CD4-positive, alpha-beta T cell treated with Interleukin-4 for 1 hour (primary cell): ENCODE results near the gene ADGRV1.
A peak's percentile ranks its signal among the peaks of the same experiment; 100 is the strongest.

ENCODE experiments used
- DNase-seq, 2 donors: peaks; one replicate each; pipeline ENCODE4 v3.0.0-alpha.2; 2020 to 2022

The ADGRV1 gene

DNA sequence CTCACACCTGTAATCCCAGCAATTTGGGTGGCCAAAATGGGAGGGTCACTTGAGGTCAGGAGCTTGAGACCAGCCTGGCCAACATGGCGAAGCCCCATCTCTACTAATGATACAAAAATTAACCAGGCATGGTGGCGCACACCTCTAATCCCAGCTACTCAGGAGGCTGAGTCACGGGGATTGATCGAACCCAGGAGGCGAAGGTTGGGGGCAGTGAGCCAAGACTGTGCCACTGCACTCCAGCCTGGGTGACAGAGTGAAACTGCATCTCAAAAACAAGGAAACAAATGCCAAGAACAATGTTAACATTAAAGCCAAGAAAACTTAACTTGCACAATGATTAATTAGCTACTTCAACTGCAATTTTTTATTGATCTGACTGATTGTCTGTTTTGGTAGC is 621.9 kb downstream of the ADGRV1 start:
- no peak for DNase-seq

DNA sequence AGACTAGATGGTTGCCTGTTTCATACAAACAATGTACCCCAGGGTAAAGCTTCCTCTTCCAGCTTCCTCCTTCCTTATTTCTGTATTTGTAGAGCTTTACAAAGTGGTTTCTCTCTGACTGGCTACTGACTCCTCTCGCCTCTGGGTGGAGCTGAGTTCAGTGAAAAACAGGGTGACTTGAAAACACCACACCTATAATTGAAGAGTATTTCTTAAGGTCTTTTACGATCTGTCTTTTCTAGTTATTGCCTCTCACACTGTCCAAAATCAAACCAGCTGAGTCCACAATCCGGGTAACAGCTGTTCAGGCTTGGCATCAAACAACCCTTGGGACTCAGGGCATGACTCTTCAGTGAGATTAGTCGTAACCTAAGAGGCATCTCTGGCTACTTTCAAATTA is 624.2 kb downstream of the ADGRV1 start:
- DNase-seq: peak; percentile 14 to 53

DNA sequence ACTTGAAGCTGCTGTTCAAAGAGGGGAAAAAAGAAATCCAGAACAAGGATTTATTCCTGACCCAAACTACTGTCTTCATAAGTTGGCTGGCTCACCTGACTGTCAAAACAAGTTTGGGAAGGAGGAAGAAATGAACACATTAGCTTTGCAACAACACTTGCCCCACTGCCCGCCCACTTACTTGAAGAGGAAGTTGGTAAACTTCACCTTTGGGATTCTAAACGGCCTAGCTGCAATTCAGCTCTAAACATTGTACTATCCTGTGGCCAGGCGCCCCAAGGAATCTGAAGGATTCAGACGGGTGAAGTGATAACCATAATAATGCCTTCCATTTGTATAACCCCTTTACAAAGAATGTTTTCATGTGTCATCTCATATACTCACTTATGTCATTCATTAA is 625.1 kb downstream of the ADGRV1 start:
- DNase-seq: no peak

DNA sequence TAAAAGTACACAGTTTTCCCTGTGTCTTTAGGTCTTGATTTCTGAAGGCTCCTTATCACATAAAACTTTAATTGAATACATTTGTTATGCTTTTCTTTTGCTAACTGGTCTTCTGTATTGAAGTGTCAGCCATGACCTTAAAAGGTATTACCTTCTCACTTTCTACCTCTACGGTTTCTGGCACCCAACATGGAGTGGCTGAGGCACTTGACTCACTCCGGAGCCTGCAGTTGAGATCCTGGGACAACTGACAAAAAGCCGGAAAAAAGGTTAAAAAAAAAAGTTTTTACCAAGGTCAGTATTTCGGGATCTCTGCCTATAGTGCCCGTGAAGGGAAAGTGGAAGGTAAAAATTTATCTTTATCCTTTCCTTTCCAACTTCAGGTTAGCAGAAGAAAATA is 627.5 kb downstream of the ADGRV1 start:
- no peak for DNase-seq

DNA sequence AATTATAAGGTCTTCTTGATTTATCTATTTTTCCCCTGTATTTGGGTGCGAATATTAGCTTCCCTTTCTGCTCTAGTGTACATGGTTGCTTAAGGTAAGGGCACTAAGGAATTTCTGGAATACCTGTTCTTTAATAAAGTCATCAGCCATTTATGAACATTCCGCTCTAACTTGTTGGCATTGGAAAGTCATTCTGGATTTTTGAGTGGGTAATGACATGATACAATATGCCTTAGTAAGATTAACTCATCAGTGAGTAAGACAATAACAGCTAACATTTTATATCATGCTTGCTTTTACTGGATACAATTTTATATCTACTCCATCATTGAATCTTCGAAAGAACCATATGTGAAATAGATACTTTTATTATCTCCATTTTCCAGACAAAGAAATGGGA is 628.4 kb downstream of the ADGRV1 start:
- DNase-seq: no peak

DNA sequence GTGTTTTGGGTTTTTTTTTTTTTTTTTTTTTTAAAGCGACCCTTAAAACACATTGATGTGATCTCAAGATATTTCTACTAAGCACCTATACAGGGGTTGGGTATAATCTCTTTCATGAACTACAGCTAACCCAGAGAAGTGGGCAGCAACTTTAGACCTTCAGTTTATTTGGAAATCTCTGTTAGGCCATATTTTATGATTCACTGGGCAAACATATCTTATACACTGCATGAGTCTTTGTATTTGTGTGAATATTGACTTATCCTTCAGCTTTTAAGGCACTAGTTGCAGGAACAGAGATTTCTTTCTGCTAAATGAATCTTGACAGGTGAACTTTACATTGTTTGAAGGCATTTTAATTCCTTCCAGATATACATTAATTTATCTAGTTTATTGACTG is 630.2 kb downstream of the ADGRV1 start:
- DNase-seq: no peak

DNA sequence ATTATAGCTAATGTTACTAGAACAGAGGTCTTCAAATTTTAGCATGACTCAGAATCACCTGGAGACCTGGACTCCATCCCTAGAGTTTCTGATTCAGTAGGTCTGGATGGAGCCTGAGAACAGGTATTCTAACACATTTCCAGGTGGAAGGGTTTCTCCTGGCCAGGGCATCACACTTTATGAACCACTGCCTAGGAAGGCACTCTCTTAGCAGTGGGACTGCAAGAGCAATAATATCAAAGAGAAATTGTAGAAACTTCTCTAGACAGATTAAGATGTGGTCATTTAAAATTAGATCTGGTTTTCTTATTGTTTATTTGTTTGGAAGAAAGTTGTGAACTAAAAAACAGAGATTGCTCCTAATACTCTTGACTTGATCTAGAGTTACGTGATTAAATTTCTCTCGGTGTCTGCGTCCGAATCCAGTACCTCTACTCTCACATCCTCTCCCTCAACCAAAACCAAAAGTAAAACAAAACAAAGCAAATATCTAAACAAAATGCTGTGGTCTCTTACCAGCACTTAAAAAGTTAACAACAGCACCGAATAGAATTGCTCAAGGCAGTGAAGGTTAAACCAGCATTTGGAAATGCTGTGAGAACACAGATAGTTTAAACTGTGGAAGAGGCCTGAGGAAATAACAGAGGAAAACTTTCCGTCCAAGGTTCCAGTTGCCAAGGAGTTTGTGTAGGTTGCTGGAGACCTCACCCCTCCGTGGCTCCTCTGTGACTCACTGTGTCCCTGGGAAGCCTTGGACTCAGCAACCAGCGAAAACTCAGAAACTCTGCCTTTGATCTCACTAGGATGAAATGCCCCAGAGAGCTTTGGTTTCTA is 631.1 kb downstream of the ADGRV1 start:
- peak; percentile 2 to 41 for DNase-seq

DNA sequence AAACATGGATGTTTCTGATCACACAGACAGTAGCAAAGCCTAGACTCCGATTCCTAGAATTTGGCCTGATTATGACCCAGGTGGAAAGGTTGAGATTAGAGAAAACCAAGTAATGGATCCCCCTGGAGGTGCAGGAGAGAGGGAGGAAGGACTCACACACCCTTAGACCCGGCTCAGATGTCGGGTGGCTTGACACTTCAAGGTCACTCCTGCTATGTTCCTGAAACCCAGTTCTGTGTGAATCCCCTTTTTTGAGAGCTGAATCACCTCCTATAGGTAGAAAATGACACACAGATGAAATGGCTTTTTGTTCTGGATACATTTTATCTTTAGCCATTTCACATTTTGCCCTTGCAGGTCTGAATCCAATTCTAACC is 631.7 kb downstream of the ADGRV1 start:
- no peak for DNase-seq

DNA sequence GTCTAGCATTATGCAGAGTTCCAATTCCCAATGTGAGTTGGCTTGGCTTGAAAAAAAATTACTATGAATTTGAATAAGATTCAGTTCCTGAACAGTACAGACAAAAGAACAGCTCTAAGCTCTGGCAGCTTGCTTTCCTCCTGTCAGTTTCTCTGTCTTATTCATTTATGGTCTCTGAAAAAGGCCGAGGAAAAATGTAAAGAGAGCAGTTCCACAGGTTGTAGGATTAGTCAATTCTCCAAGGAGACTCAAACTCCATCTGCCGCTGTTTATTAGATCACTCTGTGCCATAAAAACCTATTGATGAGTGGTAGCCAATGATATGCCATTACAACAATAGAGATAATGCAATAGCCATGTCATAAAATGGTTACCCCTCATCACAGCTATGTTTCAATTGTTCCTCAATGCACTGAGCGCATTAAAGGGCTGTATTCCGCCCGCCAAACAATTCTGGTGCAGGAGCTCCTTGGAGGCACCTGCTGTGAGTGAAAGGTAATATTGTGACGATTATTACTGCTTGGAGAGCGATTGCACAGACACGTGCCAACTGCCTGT is 636.3 kb downstream of the ADGRV1 start:
- no peak for DNase-seq

DNA sequence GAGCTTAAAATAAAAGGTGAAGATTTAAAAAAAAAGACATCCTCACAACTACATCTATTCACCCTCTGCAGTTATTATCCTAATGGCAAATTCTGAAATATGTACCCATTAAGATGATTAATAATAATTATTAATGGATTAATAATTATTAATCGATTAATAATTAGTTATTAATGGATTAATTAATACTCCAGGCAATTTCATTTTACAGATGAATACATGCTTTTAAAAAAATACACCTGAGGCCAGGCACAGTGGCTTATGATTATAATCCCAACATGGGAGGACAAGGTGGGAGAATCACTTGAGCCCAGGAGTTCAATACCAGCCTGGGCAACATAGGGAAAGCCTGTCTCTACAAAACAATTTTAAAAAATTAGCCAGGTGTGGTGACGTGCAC is 642.1 kb downstream of the ADGRV1 start:
- no peak for DNase-seq

DNA sequence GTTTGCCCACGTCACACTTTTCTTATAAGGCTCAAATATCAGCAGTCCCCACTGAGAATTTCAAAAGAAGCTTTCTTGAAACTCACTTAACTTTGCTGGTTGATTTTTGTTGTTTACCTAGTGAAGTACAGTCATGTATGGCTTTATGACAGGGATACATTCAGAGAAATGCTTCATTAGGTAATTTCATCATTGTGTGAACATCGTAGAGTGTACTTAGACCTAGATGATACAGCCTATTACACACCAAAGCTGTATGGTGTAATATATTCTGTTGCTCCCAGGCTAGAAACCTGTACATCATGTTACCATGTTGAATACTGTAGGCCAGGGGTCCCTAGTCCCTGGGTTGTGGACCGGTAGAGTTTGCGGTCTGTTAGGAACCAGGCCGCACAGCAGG is 647.5 kb downstream of the ADGRV1 start:
- no peak for DNase-seq

DNA sequence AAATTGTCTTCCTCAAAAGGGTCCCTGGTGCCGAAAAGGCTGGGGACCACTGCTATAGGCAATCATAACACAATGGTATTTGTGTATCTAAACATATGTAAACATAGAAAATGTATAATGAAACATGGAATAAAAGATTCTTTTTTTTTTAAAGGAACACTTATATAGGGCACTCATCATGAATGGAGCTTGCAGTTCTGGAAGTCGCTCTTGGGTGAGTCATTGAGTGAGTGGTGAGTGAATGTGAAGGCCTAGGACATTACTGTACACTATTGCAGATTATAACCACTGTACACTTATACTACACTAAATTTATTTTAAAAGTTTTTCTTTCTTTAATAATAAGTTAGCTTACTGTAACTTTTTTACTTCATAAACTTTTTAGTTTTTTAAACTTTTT is 648.1 kb downstream of the ADGRV1 start:
- no peak for DNase-seq

DNA sequence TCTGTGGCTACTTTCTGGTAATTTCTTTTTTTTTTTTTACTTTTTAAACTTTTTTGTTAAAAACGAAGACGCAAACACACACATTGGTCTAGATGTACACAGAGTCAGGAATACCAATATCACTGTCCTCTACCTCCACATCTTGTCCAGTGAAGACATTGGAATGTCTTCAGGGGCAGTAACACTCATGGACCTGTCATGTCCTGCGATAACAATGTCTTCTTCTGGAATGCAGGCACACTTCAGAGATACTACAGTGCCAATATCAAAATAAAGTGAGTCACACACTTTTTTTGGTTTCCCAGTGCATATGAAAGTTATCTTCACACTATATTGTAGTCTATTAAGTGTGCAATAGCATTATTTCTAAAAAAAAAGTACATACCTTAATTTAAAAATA is 648.7 kb downstream of the ADGRV1 start:
- no peak for DNase-seq

DNA sequence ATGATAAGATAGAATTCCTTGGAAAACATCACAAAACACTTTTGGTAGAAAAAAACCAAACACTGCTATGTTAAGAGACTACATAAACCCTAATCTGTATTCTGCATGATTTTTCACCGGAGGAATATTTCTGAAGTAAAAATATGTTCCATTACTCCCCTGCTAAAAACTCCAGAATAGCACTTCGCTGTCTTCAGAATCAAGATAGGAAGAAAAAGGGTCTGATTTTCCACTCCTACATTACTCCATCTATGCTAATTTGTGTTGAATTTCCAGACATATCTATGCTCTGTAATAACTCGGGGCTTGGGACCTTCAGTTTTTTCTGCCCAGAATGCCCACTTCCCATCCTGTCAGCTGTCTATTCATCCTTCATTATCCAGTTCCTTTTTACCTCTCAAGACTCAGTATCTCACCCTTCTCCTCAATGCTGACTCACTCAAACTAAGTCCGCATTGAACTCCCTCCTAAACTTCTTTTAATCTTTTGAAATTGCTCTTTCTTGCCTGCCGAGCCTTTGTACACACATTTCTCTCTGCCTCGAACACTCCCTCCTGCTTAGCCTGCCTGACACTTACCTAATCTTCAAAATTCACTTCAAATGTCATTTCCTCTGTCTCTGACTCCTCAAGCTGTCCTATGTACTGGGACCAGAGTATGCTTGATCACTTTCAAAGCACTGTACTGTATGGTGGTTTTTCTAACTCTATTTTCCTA is 653.6 kb downstream of the ADGRV1 start:
- no peak for DNase-seq

DNA sequence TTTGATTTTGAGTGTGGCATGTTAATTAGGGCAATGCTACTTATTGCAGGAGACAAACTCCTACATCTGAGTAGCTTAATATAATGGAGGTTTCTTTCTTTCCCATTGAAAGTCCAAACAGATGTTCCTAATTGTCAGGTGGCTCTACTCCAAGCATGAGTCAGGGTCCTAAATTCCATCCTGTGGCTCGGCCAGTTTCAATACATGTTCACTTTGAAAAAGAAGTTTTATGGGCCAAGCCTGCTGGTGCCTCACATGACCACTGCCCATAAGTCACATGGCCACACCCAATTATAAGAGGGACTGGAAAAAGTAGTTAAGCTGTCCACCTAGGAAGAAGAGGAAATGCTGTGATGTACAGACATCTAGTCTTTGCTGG is 654.1 kb downstream of the ADGRV1 start:
- no peak for DNase-seq
